ENCODE results near the gene IGFBPL1. TPM values are rescaled to one million over a fixed set of nuclear protein-coding genes. Genes with fewer than 3 reads are reported as not detected.

Gene IGFBPL1
- total and polyA plus RNA-seq, 2 of the 13 experiments (the other 11 are each of a cell fraction or from before 2014, with no cell fraction given) = 0.24 TPM; not detected in 1

- TF ChIP-seq ZGPAT (CRISPR knock-in tag; IDR thresholded peaks at IDR 0.05) = peak; percentile 96
- peak; percentile 77; the same call in 1 of the 2 replicates for TF ChIP-seq RFXAP (CRISPR knock-in tag; IDR thresholded peaks at IDR 0.05; ENCODE audit: borderline replicate concordance)
- TF ChIP-seq ETV5 (CRISPR knock-in tag; IDR thresholded peaks at IDR 0.05; ENCODE audit: borderline replicate concordance) = peak; percentile 80; the same call in 1 of the 2 replicates
- peak; percentile 28; the same call in 1 of the 2 replicates for TF ChIP-seq NR2F2 (IDR thresholded peaks at IDR 0.05; ENCODE audit: borderline replicate concordance, low read depth)
- peak; percentile 94 for TF ChIP-seq MED1 (CRISPR knock-in tag; IDR thresholded peaks at IDR 0.05)
- TF ChIP-seq KDM1A (CRISPR knock-in tag; IDR thresholded peaks at IDR 0.05) = no peak
- TF ChIP-seq YEATS2 (CRISPR knock-in tag; IDR thresholded peaks at IDR 0.05; ENCODE audit: borderline replicate concordance) = peak; percentile 55; the same call in 1 of the 2 replicates
- TF ChIP-seq FOXK1 (CRISPR knock-in tag; IDR thresholded peaks at IDR 0.05; ENCODE audit: borderline replicate concordance, low read depth) = peak; percentile 74
- peak; percentile 48; the same call in 1 of the 2 replicates for TF ChIP-seq KMT2A (CRISPR knock-in tag; IDR thresholded peaks at IDR 0.05)
- TF ChIP-seq GABPB1 (CRISPR knock-in tag; IDR thresholded peaks at IDR 0.05) = peak; percentile 44
- peak; percentile 88; the same call in 1 of the 2 replicates for TF ChIP-seq HMG20B (CRISPR knock-in tag; conservative IDR thresholded peaks at IDR 0.05)
- no peak; the same call in 1 of the 2 replicates for TF ChIP-seq ZNF615 (CRISPR knock-in tag; IDR thresholded peaks at IDR 0.05; ENCODE audit: borderline replicate concordance)
- peak; percentile 54; the same call in 1 of the 2 replicates for TF ChIP-seq KDM2A (CRISPR knock-in tag; IDR thresholded peaks at IDR 0.05; ENCODE audit: borderline replicate concordance, low read depth)
- TF ChIP-seq HIVEP1 (CRISPR knock-in tag; IDR thresholded peaks at IDR 0.05) = peak; percentile 57; the same call in 1 of the 2 replicates
- peak; percentile 74 for TF ChIP-seq ZNF639 (CRISPR knock-in tag; conservative IDR thresholded peaks at IDR 0.05)
- peak; percentile 12; the same call in 1 of the 2 replicates for TF ChIP-seq BCL3 (CRISPR knock-in tag; IDR thresholded peaks at IDR 0.05)
- TF ChIP-seq TFE3 (CRISPR knock-in tag; IDR thresholded peaks at IDR 0.05) = peak; percentile 100
- TF ChIP-seq ZBTB44 (CRISPR knock-in tag; IDR thresholded peaks at IDR 0.05) = no peak
- 0 out of 2 replicates have a peak, but pooled peaks have one; percentile 31 for TF ChIP-seq ZNF512 (CRISPR knock-in tag; IDR thresholded peaks at IDR 0.05)
- peak; percentile 72 for TF ChIP-seq BHLHE40 (IDR thresholded peaks at IDR 0.05; ENCODE audit: low read length)
Observed at GRCh38 chr9:38380872-38381534, 43.3 kb downstream of the IGFBPL1 start (continued).

All from HepG2 (cell line).